Measurements from ENCODE around the gene RNF31.
"Not testable (repeated sequence)": the region's sequence is repeated elsewhere in the genome, so short reads cannot be mapped to it uniquely, and the experiment has no call there.

The RNF31 gene

DNA sequence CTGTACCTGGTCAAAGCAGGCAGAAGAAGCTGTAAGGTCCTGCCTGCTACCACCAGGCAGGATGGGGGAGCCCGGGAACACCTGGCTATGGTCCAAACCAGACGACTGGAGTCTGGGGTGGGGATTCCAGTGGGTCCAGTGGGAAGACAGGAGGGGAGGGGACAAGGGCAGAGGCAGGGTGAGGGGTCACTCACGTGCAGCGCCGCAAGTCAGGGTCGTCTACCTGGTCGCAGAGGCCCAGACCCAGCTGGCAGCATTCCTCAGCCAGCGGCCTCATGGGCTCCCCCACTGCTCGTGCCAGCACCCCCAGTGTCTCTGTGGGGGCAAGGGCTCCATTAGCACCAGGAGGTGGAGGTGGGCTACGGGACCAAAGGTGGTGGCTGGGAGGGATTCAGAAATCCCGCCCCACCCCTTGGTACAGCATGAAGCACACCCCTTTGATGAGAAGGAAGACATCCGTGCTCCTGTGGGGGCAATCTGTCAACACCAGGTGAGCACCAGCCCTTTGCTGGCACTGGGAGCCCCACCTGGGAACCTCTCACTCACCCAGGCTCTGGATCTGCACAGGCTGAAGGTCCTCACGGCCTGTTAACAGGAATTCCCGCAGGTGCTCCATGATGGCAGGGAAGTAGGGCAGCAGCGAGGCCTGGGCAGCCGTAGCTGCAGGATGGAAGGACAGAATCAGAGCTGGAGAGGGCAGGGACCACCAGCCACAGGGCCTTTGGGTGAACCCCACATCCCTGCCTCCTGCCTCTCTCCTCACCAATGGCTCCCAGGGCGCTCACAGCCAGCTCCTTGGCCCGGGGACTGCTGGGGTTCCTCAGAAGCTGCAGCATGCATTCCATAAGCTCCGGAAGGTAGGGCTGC, 37.0 kb downstream of the RNF31 start:
- no peak for DNase-seq

DNA sequence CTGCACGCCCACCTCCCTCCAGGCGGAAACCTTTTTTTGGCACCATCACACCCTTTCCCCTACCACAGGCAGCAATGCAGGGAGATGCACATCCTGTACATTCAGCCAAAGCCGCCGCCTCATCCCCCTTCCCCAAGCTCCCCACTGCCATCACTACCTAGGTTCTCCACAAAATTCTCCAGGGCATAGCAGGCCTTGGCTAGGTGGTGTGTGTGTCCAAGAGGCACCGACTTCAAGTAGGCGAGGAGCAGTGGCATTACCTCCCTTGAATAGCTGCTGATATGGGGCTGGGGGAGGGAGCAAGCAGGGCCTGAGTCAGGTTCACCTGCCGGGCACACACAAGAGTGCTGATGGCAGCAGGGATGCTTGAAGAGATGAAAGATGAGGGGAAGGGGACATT, 37.7 kb downstream of the RNF31 start:
- no peak for DNase-seq

DNA sequence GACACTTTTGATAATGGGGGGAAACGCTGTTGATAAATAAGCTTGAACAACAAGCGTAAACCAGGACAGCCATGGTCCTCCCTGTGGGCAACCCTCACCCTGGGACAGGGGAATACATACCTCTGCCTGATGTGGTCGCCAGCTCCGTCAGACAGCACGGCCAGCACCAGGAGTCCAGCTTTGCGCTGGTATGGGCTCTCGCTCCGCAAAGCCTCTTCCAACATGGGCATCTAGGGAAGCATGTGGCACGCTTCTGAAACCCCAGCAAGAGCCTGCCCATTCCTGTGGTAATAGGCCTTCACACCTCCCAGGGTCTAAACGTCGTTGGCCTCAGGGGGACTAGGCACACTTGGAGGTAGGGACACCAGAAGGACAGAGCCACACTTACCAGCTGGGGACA, 38.4 kb downstream of the RNF31 start:
- no peak for DNase-seq

DNA sequence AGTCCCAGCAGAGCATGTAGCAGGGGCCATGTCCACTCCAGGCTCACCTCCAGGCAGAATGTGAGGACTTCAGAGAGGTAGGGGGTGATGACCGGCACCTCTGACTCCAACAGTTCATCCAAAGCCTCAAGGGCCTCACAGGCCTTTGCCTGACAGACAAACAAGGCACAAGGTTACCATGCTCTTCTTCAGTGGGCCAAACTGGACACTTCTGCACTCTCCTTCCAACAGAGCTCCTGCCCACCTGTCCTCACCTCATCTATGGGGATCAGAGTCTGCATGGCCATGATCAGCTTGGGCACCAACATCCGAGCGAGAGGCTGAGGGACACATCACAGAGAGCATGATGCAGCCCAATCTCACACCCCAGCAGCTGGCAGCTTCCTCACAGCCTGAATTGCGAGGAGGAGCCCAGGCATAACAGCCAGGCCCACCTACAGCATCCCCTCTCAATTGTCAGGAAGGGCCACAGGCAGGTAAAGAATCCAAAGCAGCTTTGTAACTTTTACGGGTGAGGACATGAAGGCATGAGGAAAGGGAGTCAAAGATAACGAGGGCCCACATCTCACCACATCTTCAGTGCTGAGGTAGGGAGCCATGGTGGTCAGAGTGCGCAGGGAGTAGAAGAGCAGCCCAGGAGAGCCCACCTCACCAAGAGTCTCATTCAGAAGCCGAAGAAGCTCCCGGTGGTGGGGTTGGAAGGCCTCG, 39.7 kb downstream of the RNF31 start:
- no peak for DNase-seq

DNA sequence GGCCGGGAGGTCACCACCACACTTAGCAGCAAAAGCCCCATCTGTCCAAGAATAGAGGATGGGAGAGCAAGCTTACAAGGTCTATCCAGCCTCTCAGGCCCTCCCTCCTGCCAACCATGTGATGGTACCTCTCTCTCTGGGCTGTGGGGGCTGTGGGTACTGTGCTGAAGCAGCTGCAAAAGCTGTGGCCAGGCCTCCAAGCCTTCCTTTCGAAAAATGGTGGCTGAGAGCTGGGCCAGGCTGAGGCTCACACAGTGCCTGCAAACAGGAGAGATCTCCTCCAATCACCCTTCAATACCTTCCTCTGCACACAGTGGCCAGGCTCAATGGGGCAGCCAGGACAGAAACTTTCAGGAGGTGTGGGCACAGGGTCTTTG, 40.2 kb downstream of the RNF31 start:
- no peak for DNase-seq

DNA sequence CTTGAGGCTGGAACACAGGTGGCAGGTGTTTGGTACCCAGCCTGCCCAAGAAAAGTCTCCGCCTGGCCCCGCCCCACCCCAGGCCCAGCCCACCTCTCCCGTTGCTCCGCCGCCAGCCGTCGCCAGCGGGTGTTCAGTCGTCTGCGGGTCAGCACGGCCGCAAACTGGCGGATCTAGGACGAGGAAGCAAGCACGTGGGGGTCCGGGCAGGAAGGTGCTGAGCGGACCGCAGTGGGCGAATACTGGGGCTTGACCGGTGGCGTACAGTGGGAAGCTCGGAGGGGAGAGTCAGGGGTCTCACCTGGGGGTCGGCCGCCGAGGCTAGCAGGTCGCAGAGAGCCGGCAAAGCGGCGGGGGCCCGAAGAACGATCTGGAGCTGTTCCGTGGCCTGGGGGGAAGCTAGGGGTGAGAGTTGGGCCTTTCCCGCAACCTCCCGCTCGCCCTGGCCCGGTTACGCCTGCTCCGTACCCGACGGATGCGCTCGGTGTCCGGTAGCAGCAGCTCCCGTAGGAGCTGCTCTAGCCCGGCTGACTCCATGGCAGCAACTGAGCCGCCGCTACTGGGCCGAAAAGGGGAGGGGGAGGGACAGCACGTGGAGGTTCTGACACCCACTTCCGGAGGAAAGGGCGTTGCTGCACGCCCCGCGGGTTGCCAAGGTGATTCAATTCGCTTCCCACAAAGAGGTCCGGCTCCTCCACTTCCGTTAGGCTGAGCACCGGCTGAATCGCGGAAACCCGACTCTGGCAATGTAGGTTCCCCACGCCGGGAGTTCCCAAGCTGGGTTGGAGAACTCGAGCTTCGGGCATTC, 41.2 kb downstream of the RNF31 start, which contains the start of gene IPO4:
Gene IPO4 (minus strand): TSS at position 566 of the 808 bp plus-strand sequence. CDS start 29 bp downstream, at position 537.
- peak; percentile 90 for DNase-seq

DNA sequence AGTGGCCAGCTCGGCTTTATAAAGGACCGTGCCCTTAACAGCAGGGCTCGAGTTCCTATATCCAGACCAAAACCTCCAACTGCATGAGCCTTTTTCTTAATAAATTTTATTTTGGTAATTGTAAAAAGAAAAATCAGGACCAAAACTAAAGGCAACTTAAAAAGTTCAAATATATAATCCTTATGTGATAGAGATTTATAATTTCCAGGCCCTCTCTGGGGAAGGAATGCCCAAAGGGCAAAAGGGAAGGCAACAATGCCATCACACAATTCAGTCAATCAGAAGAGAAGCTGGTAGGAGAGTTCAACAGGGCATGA, 41.7 kb downstream of the RNF31 start:
- DNase-seq: no peak

DNA sequence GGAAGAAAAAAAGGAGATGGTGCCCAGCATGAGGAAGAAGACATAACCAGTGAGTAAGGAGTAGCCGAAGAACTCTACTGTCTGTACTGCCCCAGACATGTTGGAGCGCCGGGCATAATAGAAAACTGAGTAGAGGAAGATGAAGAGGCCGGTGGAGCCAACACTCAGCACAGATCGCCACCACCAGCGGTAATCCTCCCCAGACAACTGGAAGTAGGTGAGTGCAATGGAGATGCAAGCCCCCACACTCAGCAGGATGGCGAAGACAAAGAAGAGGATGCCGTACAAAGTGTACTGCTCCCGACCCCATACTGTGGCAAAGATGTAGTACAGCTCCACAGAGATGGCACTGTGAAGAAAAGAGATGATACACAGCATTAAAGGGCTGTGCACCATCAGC, 42.2 kb downstream of the RNF31 start:
- DNase-seq: no peak

DNA sequence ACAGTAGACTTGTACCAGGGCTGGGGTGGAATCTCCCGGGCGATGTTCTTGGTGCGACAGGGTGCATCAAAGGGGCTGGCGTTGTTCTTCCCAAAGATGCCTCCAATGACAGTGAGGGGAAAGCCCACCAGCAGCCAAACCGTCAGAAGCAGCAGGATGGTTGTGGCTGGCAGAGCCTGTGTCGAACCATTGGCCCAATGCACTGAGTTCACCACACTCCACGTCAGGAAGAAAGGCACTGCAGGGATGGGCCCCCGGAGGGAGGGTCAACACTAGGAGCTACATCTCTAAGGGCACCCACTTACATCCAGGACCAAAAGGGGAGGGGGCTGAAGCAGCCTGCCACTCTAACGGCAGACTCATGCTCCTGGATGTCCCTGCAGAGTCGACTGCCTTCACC, 43.1 kb downstream of the RNF31 start:
- DNase-seq: no peak

DNA sequence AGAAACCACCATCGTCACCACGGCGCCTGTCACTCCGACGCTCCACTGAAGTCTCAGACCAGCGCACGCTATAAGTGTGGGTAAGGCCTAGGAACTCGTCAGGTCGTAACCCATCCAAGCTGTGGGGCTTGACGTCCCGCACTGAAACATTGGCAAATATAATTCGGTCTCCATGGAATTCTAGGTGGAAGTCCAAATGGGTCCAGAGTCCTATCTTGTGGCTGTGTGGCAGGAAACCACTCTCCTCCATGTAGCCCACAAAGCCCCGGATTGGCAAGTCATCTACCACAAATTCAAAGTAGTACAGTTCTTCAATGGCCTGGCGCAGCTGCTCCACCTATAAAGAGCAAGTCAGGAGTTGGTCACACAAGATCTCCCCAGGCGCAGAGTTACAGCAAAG, 45.6 kb downstream of the RNF31 start:
- no peak for DNase-seq

DNA sequence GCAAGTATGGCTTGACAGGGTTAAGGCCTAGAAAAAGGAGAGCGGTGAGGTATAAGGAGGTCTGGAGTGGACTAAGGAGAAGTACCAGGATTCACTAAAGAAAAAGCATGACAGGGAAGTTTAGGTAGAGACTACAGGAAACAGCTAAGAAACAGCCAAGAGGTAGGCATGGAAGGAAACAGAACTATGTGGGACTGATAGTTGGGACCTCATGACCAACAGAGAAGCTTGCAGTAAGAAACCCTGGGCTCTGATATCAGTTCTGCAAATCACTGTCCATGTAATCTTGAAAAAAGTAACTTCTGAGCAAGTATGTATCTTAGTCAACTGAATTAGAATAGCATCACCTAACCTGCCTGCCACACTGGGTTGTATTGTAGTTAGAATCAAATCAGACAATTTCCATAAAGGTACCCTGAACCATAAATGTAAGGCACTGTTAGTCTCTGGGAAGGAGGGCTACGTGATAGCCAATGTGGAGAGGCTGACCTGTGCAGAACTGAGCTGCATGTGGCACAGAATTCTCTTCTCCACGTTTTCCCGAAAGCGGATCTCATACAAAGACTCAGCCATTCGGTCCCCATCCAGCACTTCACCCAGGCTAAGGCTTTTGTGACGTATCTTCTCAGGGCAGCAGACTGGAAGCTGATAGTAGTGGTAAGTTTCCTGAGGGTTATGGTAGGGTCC, 47.0 kb downstream of the RNF31 start:
- no peak for DNase-seq

DNA sequence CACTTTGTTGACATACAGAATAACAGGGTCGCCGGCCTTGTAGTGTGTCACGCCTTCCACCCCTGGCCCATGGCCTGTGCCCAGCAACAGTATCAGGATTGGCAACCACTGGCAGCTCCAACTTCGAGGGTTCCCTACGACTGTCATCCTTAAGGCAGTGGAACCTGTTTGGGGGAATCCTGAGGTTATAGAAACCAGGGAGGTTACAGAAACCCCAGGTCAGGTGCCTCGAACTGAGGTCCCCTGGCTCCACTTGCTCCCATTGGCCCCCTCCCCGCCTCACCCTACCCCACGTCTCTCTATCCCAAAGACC, 47.5 kb downstream of the RNF31 start:
- DNase-seq: no peak

DNA sequence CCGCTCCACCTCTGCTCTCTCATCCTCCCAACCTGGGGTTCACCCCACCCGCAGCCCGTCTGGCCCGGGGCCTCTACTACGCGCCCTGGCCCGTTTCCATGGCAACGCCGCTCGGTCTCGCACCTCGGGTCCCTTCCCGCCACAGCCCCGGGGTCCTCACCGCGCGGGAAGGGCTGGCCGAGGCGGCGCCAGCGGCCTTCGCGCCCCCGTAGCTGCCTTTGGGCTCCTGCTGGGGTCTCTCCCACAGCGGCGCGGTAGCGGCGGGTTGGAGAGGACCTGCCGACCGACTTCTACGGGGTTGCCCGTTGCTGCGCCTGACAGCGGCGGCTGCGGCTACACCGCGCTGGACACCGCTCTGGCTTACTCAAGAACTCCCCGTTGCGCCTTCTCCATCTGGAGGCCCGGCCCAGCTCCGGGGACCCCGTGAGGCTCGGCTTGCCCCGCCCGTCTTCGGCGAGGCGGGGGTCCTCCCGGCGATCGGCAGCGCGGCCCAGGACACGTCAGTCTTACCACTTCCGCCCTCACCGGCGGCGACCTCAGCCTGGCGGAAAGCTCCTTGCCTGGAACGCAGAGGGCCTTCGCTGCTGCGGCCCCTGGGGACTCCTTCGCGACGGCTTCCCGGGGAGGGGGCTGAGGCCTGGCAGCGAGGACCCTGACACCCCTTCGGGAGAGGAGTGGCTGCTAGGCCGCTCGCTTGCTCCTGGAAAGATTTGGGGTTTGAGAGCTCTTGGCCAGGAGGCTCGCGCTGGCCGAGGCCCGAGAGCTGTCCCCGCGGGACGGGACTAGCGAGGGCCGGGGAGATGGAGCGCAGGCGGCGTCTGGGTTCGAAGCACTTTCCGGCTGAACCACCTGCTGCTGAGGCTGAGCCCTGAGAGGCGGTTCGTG, 48.1 kb downstream of the RNF31 start, which contains the start of gene TM9SF1:
Gene TM9SF1 (minus strand): TSS at position 256 of the 885 bp plus-strand sequence. CDS start 422 bp downstream, outside the sequence.
- DNase-seq: peak; percentile 31

DNA sequence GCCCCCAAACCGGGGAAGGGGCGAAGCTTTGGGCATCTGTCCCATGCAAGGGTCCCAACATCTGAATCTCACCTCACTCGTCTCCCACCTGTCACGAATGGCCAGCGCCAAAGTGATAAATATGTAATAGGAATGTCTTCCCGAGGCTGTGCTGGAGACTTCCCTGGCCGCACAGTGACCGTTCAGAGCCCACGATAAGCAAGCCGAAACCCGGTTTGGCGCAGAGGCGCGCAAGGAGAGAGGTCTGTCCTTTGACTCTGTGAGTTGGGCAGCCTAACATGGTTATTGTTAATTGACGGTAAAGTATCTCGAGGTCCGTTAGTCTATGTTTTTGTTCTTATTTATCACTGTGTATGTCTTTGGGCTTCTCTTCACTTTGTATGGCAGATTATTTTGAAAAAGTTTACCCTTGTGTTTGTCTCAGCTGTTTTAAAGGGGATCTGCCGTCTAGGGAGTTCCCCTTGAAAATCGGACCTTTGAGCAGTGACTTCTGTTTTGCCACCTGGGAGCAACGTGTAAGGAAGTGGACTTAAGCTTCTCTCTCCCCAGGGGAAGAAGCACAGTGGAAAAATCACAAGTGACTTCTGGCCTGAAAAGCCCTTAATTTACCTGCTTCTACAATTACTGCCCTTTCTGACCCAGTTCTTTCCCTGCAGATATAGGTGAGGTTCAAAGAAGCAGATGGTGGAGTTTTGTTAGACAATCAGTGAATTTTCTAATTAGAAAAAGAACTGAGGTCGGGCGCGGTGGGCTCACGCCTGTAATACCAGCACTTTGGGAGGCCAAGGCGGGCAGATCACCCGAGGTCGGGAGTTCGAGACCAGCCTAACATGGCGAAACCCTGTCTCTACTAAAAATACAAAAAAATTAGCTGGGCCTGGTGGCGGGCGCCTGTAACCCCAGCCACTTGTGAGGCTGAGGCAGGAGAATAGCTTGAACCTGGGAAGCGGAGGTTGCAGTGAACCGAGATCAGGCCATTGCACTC, 49.1 kb downstream of the RNF31 start:
- no peak for DNase-seq

DNA sequence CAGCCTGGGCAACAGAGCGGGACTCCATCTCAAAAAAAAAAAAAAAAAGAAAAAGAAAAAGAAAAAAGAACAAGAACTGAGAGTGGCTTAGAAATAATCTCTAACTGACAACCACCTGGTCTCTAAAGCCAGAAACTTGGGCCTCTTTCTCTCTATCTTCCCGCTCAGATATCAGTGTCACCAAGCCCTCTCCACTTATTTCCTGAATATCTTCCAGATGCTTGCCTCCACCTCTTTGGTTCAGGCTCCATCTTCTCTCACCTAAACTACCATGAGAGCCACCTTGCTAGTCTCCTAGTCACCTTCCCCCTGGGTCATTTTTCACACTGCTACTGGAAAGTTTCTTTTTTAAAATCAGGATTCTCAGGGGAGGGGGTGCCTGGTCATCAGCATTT, 49.8 kb downstream of the RNF31 start:
- no peak for DNase-seq

DNA sequence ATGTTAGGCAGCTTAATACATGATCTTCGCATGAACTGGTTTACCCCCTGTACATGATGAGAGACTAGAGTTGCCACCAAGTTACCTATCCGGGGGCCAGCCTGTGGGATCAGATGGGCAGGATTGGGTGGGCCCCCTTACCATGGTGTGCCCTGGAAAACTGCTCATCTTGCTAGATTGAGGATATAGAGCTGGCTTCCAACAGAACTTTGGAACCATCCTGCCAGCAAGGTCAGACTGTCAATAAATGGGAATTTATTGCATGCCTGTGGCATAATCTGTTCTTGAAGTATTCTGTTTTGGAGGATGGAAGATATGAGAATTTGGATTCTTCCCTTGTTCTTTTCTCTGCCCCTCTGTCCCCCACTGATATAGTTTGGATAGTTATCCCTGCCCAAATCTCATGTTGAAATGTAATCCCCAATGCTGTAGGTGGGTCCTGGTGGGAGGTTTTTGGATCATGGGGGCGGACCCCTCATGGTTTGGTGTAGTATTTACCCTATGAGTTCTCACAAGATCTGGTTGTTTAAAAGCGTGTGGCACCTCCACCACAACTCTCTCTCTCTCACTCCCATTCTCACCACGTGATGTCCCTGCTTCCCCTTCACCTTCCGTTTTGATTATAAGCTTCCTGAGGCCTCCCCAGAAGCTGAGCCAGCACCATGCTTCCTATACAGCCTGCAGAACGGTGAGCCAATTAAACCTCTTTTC, 51.7 kb downstream of the RNF31 start:
- DNase-seq: no peak

DNA sequence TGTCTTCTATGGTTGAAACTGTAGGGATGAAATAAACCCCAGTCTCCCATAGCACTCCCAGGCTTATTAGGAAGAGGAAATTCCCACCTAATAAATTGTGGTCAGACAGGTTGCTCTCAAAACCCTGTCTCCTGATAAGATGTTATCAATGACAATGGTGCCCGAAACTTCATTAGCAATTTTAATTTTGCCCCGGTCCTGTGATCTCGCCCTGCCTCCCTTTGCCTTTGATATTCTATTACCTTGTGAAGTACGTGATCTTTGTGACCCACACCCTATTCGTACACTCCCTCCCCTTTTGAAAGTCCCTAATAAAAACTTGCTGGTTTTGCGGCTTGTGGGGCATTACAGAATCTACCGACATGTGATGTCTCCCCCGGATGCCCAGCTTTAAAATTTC, 55.2 kb downstream of the RNF31 start:
- not testable (repeated sequence) for DNase-seq

DNA sequence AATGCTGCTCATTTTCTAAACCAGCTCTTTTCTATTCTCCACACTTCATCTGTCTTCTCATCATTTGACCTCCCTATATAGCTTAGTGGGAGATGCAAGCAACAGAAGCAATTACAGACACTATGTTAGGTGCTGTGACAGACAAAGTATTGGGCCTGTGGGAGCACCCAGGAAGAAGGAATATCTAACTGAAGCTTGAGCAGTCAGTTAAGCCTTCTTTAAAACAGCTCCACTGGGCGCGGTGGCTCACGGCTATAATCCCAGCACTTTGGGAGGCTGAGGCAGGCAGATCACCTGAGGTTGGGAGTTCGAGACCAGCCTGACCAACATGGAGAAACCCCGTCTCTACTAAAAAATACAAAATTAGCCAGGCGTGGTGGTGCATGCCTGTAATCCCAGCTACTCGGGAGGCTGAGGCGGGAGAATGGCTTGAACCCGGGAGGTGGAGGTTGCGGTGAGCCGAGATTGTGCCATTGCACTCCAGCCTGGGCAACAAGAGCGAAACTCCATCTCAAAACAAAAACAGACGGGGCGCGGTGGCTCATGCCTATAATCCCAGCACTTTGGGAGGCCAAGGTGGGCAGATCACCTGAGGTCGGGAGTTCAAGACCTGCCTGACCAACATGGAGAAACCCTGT, 56.1 kb downstream of the RNF31 start:
- not testable (repeated sequence) for DNase-seq

All from NCI-H2029 treated with DMSO at 0.1 percent for 48 hours (cell line).